Epidermal melanocyte (primary cell): ENCODE results near the gene TSSK3.
"Not testable (repeated sequence)": the region's sequence is repeated elsewhere in the genome, so short reads cannot be mapped to it uniquely, and the experiment has no call there.

Source experiments
- DNase-seq: peaks from one replicate; pipeline ENCODE4 v3.0.0; 2011; ENCODE audit warnings: low spot score; ENCODE audit not compliant: insufficient read length

TSSK3 gene

DNA sequence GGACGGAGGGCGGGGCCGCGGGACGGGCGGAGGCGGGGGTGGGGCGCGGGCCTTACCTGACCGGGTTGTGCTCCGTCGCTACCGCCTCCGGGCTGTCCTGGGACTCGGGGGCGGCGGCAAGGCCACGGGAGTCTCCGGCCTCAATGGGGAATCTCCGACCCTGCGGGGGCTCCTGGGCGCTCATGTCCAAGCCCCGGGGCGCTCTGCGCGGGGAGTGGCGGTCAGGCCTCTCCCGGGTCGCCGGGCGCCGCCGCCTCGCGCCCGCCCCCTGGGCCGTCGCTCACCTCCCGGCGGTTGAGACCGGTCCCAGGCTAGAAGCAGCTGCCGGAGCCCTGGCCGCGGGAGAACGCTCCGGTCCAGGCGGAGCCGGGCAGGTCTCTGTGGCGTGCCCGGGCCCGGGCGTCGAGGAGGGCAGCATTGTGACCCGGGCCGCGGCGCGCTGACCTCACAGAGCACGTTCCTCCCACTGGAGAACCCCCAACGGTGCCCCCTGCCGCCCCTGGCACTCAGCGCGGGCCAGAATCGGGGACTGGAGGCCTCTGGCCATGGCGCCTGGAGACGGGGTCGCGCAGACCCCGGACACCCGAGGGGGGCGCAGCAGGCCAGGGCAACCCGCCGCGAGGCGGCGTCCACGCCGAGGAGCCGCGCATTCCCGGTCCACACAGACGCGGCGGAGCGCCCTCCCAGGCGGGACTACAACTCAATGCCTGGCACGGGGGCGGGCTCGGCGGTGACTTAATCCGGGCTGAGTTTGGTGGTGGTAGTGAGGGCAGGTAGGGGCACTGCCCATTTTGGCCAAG lies 465 bp upstream of the TSSK3 start:
- peak; percentile 34 for DNase-seq

DNA sequence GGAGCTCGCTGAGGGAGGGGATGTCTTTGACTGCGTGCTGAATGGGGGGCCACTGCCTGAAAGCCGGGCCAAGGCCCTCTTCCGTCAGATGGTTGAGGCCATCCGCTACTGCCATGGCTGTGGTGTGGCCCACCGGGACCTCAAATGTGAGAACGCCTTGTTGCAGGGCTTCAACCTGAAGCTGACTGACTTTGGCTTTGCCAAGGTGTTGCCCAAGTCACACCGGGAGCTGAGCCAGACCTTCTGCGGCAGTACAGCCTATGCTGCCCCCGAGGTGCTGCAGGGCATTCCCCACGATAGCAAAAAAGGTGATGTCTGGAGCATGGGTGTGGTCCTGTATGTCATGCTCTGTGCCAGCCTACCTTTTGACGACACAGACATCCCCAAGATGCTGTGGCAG lies 1.4 kb downstream of the TSSK3 start:
- no peak for DNase-seq

DNA sequence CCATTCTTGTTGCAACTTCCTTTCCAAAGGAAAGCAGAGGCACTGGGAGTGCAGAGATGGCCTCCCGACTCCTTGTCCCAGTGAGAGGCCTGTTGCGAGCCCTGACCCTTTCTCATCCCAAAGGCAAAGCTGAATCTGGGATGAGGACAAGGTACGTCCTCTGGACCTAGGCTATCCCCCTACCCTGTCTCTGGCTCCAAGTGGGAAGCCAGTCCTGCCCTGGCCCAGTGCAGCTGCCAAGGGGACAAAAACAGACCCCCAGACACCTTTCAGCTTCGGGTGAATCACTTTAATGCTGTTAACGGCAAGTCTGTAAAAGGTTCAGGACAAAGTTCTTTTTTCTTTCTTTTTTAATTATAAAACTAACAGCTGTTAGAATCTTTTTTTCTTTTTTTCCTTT lies 2.5 kb downstream of the TSSK3 start:
- DNase-seq = no peak

DNA sequence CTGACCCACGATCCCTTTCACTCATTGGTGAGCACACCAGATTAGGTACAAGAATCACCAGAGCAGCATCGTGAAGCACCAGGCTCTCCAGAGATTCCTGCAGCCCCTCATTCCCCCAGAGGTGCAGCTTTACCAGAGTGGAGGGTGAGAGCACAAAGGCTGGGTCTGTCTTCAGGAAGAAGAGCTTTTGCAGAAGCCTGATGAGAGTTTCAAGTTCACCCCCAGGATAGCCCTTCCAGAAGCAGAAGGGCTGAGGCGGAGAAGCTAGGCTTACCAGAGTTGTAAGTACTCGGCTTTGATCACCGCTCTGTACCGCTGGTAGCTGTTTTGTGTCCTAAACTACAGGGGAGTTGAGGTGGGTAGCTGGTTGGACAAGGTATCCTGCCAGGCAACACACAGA lies 3.1 kb downstream of the TSSK3 start:
- DNase-seq = no peak

DNA sequence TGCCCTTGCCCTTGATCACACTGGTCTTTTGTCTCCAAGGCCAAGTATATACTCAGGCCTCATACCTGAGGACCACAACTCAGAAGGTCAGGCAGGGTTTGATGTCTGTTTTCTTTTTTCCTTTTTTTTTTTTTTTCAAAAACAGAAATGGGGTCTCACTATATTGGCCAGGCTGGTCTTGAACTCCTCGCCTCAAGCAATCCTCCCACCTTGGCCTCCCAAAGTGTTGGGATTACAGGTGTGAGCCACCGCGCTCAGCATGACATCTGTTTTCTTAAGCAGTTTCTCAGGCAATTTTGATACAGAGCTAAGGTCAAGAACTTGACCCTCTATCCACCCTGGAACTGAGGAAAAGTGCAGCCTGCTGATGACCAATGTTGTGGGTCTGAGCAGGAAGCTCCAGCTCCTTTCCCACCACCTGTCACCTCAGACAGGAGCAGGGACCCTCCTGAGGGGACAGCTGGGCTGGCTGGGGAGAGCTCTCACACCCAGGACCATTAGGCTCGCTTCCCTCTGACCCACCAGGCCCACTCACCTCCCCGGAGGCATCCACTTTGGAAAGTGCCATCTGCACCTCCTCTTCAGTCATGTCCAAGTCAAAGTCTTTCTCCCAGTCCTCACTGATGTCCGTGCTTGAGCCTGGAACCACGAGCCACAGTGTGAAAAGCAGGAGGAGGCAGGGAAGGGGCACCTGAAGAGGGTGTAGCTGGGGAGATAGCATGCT lies 5.7 kb downstream of the TSSK3 start:
- no peak for DNase-seq

DNA sequence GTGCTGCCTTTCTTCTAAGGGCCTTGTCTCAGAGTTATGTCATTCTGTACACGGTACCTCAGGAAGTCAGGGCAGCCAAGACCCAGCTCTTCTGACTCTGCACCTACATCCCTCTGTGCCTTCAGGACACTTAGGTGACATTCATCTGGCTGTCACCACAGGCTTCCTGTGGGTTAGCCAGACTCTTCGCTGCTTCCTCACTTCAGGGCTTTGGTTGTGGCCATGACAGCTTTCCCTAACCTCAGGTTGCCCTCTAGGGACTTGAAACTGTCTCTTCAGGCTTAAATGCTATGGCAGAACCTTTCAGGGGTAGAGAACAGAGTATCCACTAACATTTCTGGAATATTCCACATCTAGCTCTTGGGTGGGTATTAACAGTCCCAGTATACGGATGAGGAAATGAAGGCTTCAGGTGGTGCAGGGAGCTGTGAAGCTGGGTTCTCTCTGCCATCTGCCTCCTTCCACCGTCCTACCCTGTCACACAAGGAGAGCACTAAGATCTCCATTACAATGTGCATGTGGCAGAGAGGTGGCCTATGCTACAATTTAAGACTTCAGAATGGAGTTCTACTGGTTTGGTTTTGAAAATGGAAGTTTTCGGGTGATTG lies 9.9 kb downstream of the TSSK3 start:
- DNase-seq = no peak

DNA sequence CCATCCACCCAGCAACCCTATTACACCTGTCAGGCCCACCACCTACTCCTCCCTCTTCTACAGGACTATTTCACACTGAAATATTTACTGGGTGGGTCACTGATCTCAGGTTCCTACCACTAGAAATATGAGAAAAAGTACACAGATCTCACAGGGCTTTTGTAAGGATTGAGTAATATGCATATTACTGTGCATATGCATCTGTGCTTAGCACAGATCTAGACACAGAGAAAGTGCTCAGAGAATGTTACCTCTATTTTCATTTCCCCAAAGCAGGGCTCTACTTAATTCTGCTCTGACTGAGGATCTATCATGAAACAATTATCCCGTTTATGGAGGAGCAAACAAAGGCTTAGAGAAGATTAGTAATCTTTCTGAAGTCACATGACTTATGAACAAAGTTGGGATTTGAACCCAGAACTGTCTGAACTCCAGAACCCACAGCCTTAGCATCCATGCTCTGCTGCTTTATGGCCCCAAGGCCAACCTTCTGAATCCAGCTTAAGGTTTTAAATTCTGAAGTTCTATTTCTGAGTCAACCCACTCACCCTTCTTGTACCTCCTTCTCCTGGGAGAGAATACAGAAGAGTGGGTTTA lies 11.8 kb downstream of the TSSK3 start:
- no peak for DNase-seq

DNA sequence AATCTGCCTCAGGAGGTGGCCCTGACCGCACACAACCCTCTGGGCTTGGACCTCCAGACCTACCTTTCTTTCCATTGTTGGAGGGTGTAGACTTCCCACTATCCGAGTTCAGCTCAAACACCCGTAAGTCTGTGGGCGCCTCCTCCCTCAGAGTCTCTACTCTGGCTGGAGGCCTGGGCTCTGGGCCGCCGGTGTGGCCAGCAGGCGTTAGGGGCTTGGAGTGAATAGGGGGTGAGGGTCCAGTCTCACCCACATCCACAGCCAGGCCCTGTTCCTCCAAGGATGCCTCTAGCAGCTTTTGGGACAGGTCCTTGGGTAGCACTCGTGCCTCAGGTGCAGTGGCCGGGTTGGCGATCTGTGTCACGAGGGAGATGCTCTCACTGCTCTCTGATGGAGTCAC lies 13.9 kb downstream of the TSSK3 start:
- no peak for DNase-seq

DNA sequence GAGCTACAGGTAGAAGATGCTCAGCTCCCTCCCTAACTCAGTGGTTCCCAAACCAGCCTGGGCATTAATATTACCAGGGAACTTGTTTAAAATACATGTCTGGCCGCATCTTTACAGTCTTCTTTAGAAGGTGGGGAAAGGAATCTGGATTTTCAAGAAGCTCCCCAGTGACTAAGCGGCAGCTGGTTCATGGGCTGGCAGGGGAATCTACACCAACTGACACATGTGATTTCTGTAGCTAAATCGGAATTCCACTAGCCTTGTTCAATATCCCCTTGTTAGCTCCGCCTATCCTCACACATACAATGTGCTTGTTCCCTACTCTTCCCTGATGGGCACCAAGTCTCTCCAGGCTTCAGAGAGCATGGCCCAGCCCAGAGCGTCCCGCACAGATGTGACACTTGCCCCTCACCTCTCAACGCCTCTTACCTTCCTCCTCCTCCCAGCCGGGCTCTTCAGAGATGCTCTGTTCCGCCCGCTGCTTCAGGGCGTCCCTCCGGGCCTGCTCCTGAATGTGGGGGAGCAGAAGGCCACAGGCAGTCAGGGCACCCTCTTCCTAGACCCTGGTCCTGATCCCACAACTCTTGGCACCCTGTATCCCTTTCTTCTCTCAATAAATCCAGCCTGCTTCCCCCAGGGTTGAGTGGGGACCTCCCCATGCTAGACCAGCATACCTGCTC lies 15.3 kb downstream of the TSSK3 start:
- no peak for DNase-seq

DNA sequence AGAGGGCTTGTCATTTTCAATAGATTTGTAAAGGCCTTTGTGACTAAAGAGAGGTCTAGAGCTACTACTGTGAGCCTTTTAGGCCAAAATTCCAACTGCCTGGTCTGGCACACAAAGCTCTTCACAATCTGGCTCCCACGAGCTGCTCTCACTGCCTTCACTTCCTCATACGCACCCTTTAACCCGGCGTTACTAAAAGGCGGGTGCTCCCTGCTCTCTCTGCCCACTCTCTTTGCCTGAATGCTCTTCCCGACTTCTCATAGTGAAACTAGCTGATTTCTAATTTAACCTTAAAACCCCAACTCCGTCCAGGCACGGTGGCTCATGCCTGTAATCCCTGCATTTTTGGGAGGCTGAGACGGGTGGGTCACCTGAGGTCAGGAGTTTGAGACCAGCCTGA lies 17.7 kb downstream of the TSSK3 start:
- DNase-seq = no peak

DNA sequence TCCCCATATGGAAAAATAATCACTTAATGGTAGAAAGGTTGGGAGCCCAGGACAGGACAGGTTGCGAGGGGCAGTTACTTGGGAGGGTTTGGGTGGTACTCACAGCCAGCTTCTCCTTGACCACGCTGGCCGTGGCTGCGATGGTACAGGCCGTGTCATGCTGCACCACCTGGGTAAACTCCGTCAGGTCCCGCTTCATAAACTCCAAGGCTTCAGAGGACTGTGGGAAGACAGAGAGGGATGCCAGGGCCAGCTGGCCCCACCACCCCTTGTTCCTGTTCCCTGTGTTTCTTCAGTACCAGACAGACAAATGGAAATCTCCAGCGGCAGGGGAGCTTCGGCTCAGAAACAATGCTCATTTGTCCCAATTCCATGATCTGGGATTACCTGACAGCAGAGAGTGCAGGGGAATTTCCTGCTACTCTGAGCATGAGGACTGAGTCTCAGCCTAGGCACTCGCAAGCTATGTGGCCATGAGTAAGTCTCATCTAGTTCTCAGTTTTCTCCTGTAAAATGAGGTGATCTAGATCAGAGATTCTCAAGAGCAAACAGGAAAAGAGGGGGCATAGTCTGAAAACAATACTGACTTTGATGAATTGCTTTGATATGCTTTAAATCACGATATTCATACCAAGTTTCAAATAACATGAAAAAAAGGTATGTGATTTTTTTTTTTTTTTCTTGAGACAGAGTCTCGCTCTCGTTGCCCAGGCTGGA lies 24.5 kb downstream of the TSSK3 start:
- DNase-seq = no peak

DNA sequence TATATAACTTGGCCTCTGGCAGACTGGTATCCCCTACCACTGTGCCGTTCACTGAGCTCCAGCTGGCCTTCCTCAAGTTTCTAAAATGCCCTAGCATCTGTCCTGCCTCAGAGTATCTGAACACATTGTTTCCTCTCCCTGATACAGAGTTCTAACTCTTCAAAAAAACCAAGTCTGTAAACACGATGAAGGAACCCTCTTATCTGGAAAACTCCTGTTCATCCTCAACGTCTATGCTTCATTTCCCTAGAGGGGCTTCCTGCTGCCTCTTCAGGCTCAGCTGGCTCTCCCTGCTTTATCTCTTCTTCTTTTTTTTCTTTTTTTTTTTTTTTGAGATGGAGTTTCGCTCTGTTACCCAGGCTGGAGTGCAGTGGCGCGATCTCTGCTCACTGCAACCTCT lies 26.3 kb downstream of the TSSK3 start:
- no peak for DNase-seq

DNA sequence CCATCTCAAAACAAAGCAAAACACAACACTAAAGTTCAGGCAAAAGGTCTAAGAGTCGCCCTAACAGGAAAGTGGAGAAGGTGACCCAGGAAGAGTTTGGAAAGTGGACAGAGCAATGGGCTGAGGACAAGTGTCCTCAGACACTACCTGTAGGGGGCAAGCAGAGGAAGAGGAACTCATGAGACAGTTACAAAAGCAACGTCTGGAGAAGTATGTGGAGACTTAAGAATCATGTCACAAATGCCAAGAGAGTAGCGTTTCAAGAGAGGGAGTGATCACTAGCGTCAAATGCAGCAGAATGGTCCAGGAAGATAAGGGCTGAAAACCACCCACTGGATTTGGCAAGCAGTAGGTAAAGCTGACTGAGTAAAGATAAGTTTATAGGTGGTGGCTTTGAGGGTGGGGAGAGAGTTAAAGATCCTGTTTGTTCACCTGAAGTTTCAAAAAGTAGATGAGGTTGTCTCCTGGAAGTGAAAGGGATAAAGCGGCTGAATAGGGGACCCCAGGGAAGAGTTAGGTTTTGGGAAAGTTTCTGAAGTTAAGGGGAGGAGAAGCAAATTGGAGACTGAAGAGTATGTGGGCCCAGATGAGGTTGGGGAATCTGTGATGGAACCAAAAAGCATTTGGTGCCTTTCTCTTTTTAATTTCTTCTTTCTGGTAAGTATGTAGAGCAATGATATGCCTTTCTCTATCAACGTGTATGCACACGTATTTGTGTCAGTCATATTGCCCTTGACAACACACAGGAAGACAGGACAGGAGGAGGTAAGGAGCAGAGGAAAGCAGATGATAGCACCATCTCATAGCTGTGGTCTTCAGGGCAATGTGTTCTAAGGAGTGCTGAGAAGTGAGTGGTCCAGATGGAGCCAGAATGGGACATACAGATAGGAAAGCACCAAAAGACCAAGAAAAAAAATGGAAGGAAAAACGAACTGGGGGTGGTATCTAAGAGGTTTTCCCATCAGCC lies 28.8 kb downstream of the TSSK3 start:
- no peak for DNase-seq

DNA sequence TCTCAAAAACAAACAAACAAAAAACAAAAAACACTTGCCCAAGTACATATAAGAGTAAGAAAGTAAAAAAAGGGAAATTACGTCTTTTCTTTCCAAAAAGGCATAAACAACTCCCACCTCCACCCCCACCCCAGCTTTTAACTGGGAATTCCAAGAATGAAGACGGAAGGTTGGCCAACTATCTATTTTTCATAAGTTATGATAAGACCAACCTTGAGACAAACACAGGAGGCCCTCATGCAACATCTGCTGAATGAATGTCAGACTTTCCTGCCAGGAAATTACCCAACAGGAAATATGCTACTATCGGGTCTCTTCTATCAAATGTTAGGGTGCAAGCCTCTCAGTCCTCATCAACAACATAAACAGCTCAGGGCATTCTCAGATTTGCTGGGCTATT lies 30.0 kb downstream of the TSSK3 start:
- DNase-seq = no peak

DNA sequence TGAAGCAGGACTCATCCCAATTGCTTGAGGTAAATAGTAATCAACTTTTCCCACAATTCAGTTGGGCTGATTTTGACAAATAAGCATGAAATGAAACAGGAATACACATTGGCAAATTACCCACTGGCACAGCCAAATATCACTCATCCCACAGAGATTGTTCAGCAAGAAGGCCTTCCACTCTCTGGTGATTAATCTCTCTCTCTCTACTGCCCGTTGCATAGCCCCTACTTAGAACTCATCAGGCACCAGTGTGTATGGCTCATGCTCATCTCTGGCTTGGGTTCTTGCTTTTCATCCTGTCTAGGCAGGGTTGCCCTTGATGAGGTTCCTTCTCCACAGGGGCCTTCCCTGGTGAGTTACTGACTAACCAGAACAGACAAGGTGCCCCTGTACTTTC lies 30.8 kb downstream of the TSSK3 start:
- no peak for DNase-seq

DNA sequence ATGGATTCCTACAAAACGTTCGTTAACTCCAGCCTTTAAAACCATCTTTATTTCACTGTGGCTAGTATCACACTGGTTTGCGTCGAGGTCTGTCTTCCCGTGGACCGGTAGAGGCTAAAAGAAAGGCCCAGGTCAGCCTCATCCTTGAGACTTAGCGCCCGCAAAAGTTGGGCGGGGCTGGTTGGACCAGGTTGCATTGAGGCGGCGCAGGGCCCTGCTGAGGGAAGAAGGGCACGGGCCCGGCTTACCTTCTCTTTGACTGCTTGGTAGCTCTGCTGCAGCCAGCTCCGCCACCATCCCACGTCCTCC lies 31.4 kb downstream of the TSSK3 start:
- no peak for DNase-seq

DNA sequence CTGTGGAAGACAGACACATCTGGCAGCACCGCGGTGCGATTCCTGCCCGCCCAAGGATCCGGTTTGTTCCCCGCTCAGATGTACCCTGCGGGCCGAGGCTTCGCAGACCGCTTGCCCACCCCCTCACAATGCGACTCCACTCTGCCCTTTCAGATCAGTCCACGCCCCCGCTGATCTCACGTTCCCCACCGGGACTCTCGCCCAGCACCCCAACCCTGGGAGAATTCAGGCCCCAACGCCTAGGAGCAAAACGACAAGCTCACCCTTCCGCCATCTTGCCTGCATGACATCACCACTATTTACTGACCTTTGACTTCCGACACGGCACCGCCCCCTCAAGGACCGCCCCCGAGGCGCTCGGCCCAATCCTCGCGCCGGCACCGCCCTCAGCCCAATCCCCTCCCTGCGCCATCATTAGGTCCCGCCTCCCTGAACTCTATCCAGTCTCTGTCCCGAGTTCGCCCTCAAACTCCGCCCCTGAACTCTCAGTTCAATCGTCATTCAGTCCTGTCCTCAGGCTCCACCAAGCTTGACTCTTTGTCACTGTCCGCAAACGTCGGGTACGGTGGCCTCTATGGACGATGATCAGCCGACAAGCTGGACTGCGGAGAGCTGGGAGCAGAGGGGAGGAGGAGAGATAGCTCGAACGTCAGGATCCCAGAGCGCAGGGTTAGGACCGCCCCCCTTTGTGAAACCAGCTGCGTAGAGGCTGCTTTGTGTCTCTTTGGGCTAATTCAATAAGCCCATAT lies 32.0 kb downstream of the TSSK3 start, which contains the start of gene BSDC1:
Gene BSDC1 (minus strand): TSS at position 301 of the 749 bp plus-strand sequence. CDS start 27 bp downstream, at position 274.
- peak; percentile 94 for DNase-seq

DNA sequence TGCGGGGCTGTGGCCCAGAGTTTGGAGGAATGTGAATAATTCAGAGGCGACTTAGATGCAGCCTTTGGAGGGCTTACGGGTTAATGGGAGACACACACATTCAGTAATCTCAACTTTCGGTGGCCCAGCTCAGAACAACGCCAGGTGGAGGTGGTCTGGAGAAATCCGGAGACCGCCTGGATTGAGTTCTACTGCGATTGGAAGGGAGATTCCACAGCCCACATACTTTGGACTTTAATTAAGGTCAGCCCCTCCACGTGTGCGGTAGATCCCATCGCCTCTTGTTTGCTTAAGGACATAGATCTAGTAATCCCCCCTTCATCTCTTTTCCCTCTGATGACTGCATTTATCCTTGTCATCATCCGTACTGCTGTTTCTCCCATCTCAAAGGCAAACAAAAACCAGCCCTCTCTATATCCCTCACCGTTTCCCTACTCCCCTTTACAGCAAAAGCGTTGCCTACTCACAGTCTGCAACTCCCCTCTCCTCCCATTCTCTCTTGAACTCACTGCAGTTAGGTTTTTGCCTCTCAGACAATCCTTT lies 32.6 kb downstream of the TSSK3 start:
- DNase-seq = no peak

DNA sequence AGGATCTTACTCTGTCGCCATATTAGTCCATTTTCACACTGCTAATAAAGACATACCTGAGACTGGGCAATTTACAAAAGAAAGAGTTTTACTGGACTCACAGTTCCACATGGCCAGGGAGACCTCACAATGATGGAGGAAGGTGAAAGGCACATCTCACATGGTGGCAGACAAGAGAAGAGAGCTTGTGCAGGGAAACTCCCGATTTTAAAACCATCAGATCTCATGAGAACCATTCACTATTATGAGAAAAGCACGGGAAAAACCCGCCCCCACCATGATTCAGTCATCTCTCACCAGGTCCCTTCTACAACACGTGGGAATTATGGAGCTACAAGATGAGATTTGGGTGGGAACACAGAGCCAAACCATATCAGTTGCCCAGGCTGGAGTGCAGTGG lies 34.2 kb downstream of the TSSK3 start:
- not testable (repeated sequence) for DNase-seq
